NCI-H2029 treated with DMSO at 0.1 percent for 48 hours (cell line): ENCODE data around the gene DSCAML1.
A peak's percentile ranks its signal among the peaks of the same experiment; 100 is the strongest.

Experiments
- DNase-seq: peaks from one replicate; lab custom pipeline; 2025; lab: John Stamatoyannopoulos, UW

The DSCAML1 gene

DNA sequence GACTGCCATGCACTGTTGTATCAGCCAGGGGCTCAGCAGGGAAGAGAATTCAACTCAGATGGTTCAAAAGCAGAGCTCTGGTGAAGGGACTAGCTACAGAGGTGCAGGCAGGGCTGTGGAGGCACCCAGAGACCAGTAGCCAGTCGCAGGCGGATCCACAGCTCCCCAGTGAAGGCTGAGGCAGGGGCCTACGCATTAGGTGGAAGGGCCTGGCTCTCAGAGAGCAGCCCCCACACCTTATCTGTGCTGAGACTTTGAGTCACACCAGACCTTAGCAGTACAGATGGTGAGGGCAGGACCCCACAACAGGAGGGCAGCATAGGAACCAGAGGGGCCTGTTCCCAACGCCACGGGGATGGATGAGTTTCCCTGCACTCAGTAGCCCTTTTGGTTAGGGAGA, 189.6 kb downstream of the DSCAML1 start:
- DNase-seq: no peak

DNA sequence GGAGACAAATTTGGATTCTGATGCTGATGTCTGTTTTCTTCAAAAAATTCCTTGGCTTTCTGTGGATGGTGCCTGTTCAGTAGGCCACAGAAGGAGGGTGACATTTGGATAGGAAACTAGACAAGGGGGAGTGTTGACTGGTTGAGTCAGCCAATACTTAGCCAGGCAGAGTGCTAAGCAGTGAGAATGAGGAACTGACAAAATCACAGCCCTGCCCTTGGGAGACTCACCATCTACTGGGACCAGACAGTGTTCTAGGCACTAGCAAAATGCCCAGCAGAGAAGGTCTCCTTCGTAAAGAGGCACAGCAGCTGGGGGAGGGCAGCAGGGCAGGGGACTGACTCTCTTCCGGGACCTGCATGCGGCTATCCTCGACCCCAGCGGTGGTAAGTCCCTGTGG, 190.2 kb downstream of the DSCAML1 start:
- no peak for DNase-seq

DNA sequence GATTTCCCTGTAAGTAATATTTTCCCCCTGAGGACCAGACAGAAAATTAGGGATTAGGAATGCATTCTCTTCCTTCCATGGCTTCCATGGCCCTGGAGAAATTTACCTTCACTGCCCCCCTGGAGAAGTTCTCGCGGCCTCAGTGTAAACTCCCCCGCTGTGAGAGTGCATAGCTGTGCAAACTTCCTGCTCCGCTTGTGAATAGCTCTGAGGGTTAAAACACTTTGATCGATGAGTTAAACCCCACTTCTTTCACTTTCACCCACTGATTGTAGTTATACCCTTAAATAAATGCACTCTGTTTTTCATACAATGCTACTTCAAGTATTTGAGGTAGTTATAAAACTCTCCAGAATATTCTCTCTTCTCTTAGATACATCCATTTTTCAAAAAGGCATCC, 190.8 kb downstream of the DSCAML1 start:
- no peak for DNase-seq

DNA sequence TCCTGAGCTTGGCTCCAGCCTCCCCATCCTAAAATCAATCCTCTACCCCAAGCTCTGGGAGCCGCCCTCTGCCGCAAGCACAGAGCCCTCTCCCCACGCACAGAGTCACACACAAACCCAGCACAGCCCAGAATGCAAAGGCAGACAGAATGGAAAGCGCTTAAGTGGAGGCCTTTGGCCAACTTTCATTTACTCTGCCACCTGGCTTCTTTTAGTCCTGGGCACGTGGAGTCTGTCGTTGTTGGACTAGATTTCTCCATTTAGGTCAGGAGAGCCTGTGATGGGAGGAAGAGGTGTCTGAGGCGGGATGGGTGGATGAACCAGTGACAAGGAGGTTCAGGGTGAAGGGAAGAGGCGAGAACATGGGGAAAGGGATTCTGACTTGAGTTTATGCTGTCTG, 191.7 kb downstream of the DSCAML1 start:
- DNase-seq: no peak

DNA sequence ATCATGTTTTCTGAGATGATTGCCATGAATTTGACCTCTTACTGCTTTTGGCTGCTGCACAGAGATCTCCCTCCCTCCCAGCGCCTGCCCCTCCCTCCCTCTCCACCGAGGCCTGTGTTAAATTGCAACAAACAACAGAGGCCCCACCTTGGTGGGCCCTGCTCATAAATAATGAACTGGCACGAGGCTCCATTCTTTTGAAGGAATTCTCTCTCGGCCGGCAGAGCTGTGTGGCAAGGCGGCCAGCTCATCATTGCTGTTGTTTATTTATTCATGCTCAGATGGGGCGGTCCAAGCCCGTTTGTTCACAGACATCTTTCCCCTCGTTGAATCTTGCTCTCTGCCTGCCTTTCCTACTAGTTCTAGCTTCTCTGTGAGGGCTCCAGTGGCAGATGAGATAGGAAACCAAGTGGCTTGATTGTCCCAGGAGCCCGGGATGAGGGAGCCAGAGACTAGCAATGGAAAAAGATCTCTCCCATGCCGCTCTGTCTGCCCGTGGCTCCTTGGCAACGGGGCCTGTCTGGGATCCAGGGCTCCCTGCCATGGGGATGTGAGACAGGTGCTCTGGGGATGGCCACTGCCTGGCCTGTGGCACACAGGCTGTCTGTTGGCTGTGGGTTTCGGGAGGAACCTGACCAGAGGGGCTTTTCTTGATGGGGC, 192.6 kb downstream of the DSCAML1 start:
- peak; percentile 58 for DNase-seq

DNA sequence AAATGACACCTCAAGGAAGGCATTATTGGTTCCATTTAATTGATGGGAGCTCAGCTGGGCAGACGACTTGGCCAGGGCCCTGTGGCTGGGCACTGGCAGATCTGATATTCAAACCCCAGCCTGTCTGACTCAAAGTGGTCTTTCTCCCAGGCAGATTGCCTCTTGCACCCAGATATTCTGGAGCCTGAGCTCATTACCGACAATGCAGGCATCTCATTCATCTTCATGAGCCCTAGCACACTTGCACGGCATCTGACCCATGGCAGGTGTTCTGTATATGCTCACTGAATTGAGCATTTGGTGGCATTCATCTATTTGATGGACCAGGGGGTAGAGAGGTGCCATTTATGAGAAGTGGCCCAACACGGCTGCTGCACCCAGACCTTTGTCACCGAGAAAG, 193.1 kb downstream of the DSCAML1 start:
- DNase-seq: no peak

DNA sequence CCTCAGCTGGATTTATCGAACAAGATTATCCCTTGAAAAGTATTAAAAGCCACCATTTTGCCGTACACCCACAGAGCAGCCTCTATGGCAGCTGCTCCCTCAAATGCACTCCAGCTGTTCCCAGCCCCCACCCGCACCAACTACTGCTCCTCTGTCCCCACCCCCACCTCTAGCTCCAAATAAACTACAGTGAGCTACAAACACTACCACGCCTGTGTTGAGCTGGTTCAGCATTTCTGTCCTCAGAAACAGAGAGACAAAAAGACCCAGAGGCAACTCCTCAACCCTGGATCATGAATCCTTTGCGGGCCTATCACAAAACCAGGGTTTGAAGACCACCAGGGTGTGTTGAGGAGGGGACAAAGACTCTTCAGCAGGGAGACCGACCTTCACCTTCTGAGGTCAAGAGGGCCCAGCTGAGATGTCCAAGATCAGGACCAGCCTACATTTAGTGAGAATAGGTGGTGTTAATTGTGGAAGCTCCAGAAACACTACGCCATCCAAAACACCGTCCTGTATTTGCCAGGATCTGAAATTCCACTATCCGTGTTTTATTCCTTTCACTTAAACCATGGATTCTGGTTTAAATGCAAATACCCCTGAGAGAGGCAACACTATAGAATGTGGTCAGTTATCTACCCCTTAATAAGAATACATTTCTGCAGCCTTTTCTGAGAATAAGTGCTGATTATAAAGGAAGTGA, 195.9 kb downstream of the DSCAML1 start:
- no peak for DNase-seq

DNA sequence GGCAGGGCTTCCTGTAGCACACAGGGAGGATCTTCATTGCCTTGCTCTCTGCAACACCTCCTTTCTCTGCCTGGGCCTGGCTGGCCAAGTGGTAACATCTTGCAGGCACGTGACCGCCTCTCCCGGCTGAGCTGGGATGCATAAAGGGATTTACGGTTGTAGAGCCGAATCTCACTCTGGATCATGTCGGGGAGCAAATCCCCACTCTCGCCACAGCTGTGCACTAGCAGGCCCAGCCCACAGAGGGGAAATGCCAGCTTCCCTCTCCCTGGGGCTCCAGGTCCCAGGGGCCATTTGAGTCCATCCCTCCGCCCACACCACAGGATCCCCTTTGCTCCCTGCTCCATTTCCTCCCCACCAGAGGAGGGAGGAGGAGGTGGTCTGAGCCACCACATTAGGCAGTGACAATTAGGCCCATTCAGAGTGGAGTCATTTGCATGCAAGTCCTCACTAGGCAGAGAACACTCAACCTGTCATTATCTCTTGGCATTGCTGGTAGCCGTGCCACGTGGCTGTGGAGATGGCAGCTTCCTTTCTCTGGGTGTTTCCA, 196.7 kb downstream of the DSCAML1 start:
- DNase-seq: peak; percentile 63

DNA sequence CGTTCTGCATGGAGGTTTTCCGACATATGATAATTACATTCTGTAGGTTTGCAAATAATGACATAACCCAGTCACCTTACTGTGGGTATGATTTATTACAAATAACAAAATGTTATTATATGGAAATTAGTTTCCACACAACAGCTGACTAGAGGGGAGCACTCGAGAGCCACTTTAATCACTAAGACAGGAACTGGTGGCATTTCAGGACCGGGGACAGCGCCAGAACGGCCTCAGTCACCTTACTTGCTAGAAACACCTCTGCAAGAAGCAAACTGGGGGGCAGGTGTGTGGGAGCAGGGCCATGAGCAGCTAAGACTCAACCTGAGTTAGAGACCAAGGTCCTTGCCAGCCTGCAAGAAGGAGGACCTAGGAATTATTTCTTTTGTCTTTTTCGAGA, 199.9 kb downstream of the DSCAML1 start:
- no peak for DNase-seq

DNA sequence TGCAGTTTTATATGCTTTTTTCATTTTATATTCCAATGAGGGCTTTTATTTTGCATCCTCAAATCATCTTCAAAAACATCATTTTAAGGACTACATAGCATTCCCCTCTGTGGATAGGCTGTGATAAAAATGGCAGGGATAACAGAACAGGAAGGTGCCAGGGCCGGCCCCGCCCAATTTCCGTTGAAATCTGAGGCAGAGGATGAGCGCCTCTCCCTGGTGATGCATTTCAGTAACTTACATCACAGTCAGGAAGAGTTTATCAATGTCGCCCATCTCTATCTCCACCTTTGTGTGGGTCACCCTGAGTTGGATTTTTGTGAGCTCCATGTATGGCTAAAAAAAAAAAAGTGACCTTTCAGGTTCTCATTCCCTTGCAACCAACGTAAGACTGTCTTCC, 201.6 kb downstream of the DSCAML1 start:
- no peak for DNase-seq

DNA sequence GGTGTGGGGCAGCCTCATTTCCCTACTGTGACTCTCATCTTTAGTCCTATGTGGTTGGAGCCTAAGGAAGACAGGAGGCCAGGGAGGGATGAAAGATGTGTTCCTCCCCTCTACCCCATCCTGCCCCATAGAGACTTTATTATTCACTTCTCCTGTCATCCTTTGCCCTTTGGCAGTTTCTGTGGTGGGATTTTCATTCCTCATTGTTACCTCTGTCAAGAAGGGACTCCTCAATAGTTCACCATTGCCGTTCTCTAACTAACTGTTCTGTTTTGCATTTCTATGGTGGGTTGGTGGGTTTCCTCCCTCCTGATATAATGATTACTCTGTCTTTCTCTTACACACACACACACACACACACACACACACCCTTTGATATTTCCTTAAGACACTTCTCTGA, 202.3 kb downstream of the DSCAML1 start:
- DNase-seq: no peak

DNA sequence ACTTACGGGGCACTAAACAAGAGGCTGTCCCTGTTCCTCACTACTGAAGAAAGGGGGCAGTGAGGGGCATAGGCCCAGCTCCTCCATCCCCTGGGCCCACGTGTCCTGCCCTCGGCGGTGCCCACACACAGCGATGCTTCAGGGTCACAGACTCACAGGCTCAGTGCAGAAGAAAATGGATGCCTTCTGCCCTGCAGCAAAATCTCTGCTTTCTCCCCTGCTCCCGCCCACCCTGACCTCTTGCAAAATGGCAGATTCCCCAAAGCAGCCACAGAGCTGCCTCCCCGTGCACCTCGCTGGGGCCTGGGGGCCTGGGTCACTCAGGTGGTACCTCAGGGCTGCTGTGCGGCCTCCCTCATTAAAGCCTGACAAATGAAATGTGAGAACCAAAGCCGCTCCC, 204.0 kb downstream of the DSCAML1 start:
- no peak for DNase-seq

DNA sequence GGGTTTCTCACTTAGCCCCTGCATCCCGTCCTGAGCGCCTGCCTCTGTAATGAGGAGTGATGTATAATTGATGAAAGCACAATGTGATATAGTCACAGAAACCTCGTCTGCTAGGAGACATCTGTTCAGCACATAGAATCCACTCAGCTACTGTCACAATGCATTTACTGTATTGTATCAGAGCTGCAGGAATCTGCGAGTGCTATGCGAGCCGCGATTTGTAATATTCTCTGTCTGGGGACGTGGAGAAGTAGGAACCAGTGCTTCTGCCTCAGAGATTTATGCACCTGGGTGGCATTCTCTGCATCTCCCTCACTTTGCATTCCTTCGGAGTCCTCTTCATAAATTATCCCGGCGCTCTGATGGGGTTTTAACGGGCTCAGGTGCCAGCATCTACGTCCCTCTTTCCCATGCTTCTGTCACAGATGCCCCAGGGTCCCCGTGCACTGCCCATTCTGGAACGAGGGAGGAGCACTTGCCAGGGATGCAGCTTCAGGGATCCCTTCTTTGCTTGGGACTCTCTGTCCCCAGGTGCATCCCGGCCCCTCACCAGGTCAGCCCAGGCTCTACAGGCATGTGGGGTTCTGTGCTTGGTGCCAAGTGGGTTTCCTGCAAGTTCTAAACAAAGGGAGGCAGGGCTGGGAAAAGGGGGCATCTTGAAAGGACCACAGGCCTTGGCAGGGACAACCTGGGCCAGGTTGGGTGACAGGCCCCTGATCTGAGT, 205.5 kb downstream of the DSCAML1 start:
- DNase-seq: no peak

DNA sequence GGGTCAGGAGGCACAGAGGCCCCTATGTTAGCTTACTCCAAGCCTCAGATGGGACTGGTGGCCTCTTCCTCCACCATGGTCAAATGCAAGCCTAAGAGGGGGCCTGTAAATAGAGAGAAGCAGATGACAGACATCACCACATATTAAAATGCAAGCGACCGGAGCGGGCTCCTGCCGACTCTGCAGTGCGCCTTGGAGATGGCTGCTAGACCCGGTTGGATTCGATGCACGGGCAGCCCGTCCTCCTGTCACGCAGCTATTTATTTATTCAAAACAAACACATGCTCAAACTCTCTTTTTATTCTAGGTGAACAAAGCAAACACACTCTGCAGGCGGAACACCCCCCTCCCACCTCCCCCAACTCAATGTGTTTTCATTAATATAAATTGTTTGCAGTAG, 208.0 kb downstream of the DSCAML1 start:
- no peak for DNase-seq

DNA sequence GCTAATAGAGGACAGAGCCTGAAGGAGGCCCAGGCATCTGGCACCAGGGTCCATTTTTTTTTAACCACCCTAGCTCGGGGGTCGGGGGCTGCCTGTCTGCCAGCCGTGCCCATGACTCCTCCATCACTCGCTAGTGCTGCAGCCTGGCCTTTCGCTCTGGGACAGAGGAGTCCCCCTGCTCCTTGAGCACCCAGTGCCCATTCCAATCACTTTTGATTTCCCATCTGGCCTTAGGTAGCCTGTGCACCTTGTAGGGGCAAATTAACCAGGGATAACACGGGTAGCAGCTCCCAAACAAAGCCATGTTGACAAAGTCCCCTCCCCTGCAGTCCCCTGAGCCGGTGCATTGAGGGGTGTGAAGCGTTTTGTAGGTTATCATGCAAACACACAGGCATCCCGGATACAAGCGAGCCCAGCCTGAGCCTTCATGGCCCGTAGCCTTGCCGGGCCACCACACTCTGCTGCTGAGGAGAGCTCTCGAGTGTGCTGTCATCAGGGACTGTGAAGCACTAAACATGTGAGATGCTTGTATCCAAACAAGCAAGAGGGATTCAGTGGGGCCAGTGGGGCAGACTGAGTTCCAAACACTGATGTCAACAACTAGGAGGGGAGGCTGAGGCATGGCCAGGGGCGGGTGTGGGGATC, 208.7 kb downstream of the DSCAML1 start:
- DNase-seq: no peak

DNA sequence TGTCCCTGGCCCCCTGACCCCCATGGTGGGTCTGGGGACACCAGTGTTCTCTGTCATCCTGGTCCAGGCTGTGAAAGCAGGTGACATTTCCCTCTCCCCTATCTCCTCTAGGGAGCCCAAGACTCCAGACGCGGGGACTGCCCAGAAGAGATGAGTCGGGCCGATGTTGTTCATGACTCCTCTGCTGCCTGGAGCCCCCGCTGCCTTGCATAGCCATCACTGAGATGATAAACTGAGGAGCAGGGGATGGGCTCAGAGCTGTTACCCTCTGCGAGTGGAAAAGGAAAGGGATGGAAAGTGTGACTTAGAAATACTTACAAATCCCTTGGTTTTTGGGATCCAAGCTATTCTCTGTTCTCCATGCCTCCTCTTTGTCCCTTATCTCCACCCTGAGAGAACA, 209.6 kb downstream of the DSCAML1 start:
- DNase-seq: no peak

DNA sequence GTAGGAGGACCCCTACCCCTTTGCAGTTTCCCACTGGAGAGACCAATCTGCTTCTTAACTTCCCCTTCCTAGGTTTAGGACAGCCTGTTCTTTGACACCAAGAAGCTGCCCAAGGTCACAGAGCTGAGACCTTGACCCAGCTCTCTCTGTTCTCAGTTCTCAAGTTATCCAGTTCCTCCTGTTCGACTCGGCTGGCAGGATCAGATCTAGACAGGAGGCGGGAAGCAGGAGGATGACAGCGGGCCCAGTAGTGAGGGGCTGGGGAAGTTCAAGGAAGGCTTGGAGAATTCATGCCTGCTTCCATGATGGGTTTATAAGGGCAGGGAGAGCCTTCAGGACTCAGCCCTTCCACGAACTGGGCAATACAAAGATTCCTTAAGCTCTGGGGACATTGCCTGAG, 210.6 kb downstream of the DSCAML1 start:
- no peak for DNase-seq

DNA sequence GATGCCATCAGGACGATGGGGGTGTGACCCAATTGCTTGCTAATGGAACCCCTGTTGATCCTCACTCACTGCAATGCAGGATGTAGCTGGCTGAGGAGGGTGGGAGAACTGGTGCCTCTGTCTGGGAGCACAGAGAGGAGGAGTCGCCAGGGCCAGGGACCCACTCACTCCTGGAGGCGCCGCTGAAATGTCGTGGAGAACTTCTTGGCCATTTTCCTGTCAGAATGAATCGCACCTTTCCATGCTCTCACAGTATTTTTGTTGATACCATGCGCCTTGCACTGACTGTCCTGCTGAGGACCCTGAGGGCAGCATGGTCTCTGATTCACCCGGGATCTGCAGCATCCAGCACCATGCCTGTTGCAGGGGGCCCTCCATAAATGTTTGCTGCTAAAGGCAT, 211.4 kb downstream of the DSCAML1 start:
- no peak for DNase-seq

DNA sequence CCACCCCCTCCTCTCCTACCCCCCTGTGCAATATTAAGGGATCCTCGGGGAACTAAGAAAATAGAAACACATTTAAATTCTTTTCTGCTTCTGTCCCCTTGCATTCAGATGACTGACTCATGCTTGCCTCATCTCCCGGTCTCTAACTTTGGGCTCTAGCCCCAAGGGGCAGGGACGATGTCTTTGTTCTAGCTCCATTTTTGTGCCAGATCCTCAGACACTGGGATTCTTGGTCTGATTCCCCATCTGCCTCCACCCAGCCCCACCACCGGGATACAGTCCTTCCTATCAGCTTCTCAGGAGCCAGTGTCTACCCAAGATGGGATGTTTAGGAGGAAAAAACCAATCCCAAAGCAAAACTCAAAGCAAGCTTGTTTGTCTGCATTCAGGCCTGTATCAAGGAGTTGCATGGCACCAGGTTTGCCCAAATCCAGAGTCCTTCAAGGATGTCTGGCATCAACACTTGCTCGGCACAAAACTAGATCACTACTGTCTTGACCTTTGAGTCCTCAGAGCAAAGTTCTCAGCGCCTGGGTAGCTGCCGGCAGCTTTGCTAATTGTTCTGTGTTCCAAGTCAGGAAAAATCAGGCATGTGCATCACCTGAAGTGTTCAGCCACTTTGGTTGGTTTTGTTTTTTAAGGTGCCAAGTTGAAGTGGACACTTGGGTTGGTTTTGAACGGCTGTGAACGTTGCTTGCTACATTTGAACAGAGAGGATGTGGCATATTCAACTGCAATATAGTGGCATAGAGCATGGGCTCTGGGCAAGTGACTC, 212.8 kb downstream of the DSCAML1 start:
- DNase-seq: no peak

DNA sequence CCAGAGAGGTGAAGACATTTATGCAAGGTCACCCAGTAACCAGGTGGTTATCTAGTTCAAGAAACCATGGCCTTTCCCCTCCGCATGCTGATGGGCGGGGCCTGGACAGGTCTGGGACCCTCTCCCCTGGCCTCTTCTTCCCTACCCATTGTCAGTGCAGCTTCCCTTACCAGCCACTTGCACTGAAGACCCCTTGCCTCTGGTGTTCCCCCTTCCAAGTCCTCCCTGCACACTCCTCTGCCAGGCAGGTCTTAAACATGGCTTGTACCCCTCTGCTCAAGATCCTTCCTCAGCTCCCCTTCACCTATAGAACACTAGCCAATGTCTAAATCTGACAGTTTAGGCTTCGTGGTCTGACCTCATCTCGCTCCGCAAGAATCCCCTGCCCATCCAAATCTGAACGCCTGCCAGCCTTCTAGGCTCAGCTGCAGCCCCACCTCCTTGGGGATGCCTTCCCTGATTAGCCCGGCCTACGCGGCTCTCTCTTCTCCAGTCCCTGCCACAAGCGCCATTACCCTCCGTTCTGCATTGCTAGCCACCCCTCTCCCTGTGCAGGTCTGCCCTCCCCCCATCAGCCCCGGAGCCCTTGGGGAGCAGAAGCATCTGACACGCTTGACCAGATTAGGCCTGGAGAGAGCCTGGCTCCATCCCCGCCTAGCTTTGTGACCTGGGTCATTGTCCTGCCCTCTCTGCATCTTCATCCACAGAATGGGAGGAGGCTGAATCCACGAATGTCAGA, 213.8 kb downstream of the DSCAML1 start:
- DNase-seq: peak; percentile 27

DNA sequence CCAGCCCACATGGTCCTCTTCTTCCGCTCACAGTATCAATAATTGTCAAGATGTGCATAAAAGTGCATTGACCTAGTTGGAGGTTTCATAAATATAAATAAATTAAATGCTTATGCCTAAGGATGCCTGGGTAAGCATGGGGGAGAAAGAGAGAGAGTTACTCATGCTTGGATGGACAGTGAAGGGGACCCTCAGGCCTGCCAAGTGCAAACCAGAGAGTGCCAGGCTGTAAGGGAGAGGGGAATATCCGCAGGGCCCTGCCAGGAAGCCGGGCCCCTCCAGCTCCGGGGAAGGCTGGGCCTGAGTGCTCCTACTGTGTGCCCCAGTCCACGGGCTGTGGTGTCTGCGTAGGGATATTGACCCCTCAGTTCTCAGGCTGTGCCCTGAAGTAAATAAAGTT, 214.6 kb downstream of the DSCAML1 start:
- DNase-seq: no peak
